SK-N-SH (cell line): ENCODE results near the gene CMYA5.

Source experiments
- GABPA ChIP-seq: IDR thresholded peaks from 2 replicates; pipeline ENCODE4 v1.4.0; 2012; ENCODE audit warnings: low read depth, mild to moderate bottlenecking
- NRF1 ChIP-seq: IDR thresholded peaks from 2 replicates; pipeline ENCODE4 v1.6.1; 2012; ENCODE audit warnings: low read depth, mild to moderate bottlenecking, low read length
- TF ChIP-seq, protein P1 (sequence below): fragments of 200-600 bp; sonication (generic); IDR thresholded peaks from 2 replicates; pipeline ENCODE4 v1.6.1; 2017; ENCODE audit warnings: antibody characterized with exemption, mild to moderate bottlenecking, moderate library complexity

DNA sequence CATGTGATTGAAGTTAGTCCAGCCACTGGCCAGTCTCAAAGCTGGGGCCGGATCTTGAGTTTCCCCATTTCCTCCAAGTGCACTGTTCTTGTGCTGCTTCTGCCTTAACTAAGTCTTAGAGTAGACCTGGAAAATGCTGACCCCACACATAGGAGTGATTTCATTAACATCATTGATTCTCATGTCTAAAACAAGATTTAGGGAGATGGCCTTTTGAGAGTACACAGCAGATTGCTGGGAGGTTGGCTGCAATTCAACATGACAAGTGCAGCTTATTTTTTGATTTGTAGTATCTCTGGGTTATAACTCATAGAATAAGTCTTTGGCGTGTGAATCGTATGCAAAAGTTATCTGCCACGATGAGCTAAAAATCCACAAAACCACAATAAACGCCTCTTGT, 131.0 kb downstream of the CMYA5 start:
- TF ChIP-seq GABPA (no peak), NRF1 (no peak)
- TF ChIP-seq, protein P1, sequence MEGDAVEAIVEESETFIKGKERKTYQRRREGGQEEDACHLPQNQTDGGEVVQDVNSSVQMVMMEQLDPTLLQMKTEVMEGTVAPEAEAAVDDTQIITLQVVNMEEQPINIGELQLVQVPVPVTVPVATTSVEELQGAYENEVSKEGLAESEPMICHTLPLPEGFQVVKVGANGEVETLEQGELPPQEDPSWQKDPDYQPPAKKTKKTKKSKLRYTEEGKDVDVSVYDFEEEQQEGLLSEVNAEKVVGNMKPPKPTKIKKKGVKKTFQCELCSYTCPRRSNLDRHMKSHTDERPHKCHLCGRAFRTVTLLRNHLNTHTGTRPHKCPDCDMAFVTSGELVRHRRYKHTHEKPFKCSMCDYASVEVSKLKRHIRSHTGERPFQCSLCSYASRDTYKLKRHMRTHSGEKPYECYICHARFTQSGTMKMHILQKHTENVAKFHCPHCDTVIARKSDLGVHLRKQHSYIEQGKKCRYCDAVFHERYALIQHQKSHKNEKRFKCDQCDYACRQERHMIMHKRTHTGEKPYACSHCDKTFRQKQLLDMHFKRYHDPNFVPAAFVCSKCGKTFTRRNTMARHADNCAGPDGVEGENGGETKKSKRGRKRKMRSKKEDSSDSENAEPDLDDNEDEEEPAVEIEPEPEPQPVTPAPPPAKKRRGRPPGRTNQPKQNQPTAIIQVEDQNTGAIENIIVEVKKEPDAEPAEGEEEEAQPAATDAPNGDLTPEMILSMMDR = no peak
